HG03135 (cell line): ENCODE results near the gene CRB2.

Experiments
- ATAC-seq: cut with Tn5 transposase; IDR thresholded peaks from one replicate; pipeline ENCODE4 v1.9.1; 2021; ENCODE audit warnings: mild to moderate bottlenecking, moderate library complexity; ENCODE audit not compliant: unreplicated experiment

Gene CRB2

GRCh38 chr9:123346826-123347225 is 9.2 kb upstream of the CRB2 start:
- ATAC-seq: no peak

GRCh38 chr9:123347289-123348060 is 8.5 kb upstream of the CRB2 start:
- no peak for ATAC-seq

GRCh38 chr9:123348317-123348992 is 7.5 kb upstream of the CRB2 start:
- ATAC-seq: no peak

- no peak for ATAC-seq
These were observed 7.0 kb upstream of the CRB2 start for GRCh38 chr9:123349033-123349432.

- ATAC-seq: no peak
These were observed 6.1 kb upstream of the CRB2 start for GRCh38 chr9:123349691-123350480.

GRCh38 chr9:123350590-123351310 is 5.2 kb upstream of the CRB2 start:
- no peak for ATAC-seq

- no peak for ATAC-seq
These were observed 3.0 kb upstream of the CRB2 start for GRCh38 chr9:123353041-123353440.

- peak; percentile 43 for ATAC-seq
These were observed 1.9 kb upstream of the CRB2 start for GRCh38 chr9:123353984-123354591.

GRCh38 chr9:123354806-123355508 is 1.0 kb upstream of the CRB2 start:
- no peak for ATAC-seq

GRCh38 chr9:123356851-123357742 is 1.1 kb downstream of the CRB2 start:
- ATAC-seq: no peak

GRCh38 chr9:123357743-123358059 is 1.7 kb downstream of the CRB2 start:
- ATAC-seq: no peak

- no peak for ATAC-seq
These were observed 2.3 kb downstream of the CRB2 start for GRCh38 chr9:123358181-123358905.

- no peak for ATAC-seq
These were observed 3.1 kb downstream of the CRB2 start for GRCh38 chr9:123359106-123359505.

- no peak for ATAC-seq
These were observed 3.5 kb downstream of the CRB2 start for GRCh38 chr9:123359546-123359945.

GRCh38 chr9:123360161-123361085 is 4.4 kb downstream of the CRB2 start:
- no peak for ATAC-seq

GRCh38 chr9:123361086-123361730 is 5.2 kb downstream of the CRB2 start:
- no peak for ATAC-seq
